Limb (tissue), 2 donors: ENCODE results near the gene UAP1L1.
A peak's percentile ranks its signal among the peaks of the same experiment; 100 is the strongest.
"Not testable (repeated sequence)": the region's sequence is repeated elsewhere in the genome, so short reads cannot be mapped to it uniquely, and the experiment has no call there.

Experiments
- DNase-seq, 2 donors: peaks; one replicate each; pipeline ENCODE4 v3.0.0-alpha.2; 2016; ENCODE audit errors: extremely low spot score in 2 of 2

UAP1L1 gene, protein sequence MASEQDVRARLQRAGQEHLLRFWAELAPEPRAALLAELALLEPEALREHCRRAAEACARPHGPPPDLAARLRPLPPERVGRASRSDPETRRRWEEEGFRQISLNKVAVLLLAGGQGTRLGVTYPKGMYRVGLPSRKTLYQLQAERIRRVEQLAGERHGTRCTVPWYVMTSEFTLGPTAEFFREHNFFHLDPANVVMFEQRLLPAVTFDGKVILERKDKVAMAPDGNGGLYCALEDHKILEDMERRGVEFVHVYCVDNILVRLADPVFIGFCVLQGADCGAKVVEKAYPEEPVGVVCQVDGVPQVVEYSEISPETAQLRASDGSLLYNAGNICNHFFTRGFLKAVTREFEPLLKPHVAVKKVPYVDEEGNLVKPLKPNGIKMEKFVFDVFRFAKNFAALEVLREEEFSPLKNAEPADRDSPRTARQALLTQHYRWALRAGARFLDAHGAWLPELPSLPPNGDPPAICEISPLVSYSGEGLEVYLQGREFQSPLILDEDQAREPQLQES

DNA sequence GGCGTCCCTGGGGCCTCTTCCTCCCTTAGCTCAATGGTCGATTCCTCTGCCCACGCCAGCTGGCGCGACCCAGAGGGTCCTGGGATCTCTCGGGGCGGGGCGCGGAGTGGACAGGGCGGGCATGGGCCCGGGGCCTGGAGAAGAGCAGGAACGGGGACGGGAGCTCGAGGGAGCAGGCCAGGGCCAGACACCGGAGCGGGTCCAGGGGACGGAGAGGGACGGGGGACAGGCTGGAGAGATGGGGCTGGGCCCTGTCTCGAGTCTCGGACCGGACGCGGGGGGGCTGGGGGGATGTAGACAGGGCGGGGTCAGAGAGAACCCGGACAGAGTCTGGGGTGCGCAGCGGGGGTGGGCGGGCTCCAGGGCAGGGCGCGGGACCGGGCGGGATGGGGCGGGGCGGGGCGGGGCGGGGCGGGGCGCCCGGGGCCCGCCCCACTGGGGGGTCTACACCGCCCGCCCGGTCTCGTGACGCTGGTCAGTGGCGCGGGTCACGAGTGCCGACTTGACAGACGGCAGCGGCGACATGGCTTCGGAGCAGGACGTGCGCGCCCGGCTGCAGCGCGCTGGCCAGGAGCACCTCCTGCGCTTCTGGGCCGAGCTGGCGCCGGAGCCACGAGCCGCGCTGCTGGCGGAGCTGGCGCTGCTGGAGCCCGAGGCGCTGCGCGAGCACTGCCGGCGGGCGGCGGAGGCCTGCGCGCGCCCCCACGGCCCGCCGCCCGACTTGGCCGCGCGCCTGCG, at the start of gene UAP1L1:
Gene UAP1L1, plus strand, starts transcription at position 508 of the 738 bp plus-strand sequence. Its CDS starts 16 bp downstream, at position 524.
- DNase-seq = peak in 1 of 2 donors; percentile 50

DNA sequence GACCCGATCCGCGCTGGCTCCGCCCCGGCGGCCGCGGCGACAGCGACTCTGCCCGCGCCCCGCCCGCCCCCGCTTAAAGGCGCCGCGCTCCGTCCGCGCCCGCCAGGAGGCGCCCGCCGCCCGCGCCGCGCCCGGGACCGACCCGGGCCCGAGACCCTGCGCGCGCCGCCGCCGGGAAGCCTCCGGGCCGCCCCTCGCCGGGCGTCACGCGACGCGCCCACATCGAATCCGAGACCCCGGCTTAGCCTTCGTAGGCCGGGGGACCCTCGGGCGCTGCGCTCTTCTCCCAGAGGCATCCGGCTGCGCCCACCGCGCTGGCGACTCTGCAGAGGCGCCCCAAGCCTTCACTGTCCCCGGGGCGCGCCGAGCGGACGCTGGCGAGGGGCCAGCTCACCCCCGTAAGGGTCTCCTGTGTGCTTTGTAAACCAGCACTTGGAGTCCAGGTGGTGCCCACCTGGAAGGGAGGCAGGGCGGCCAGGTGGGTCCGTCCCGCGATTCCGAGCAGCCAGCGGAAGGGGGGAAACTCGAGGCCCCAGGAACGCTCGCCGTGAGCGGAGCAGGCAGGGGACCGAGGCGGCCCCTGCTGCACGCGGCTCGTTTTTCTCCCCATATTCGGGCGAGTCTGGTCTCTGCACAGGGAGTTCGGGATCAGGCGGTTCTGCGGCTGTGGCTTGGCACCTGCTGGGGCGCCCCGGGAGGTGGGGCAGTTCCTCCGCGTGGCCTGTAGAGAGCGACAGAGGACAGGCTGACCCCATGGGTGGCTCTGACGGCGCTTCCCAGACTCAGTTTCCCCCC, 48.9 kb upstream of the UAP1L1 start:
- DNase-seq = peak in 1 of 2 donors; percentile 79

DNA sequence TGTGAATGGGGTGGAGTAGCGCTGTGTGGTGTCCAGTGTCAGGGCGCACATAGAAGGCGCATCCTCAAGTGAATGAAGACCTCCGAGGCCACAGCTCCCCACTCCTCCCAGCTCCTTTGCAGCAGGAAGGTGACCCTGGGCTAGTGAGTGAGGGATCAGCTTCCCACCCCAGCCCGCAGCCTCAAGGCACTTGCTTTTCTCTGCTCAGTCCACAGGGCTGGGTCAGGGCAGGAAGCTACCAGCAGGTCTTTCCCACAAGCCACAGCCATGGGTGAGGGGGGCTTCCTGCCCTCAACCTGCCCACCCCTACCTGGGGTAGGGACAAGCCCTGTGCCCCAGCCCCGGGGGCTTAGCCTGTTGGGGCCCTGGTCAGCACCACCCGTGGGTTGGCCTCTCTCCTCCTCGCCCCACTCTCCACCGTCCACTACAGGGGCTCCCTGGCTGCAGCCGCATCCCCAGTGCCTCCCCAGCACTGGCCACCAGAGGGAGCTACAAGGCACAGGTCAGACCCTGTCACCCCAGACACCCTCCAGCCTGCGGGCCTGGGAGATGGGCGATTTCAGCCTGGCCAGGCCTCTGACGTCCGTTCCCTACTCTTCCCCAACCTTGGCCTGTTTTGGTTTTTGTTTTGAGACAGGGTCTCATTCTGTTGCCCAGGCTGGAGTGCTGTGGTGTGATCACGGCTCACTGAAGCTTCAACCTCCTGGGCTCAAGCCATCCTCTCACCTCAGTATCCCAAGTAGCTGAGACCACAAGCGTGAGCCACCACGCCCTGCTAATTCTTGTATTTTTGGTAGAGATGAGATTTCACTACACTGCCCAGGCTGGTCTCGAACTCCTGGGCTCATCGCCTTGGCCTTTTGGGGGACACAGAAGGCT, 48.0 kb upstream of the UAP1L1 start:
- peak in 1 of 2 donors; percentile 83 for DNase-seq

GRCh38 chr9:137030006-137030405, 47.3 kb upstream of the UAP1L1 start:
- DNase-seq = no peak

DNA sequence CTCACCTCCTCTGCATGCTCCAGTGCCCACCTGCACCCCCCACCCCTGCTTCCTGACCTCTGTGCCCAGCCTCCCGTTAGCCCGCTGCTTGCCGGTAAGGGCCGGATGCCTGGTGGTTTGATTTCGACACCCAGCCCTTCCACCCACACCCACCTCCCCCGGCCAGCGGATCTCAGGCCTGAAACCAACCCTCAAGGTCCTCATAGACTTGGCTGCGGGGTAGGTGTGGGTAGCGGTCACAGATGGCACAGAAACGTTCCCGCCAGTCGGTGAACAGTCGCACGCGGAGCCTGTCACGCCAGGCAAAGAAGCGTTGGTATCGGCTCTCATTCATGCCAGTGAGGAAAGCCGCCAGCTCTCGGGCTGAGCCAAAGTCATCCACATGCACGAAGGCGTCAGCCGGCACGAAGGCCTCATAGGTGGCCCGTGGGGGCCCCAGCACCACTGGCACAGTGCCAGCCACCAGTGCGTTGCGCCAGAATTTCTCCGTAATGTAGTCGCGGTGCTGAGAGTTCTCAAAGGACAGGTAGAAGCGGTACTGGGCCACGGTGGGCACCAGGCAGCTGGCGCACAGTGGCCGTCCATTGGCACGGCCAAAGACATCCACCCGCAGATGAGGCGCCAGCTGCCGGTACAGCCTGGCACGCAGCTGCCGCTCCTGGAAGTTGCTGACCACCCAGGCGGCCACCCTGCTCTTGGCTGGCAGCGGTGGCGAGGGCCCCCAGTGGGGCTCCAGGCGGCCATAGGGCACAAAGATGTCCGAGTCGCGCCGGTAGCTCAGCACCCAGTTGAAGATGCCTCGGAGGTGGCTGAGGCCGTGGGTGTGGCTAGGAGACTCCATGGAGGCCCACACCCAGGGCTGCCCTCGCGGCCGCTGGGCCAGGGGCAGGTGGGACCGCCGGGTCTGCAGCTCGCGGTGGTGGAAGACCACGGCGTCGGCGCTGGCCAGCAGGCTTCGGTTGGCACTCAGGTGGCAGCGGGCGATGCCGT, 46.5 kb upstream of the UAP1L1 start:
- DNase-seq = no peak

DNA sequence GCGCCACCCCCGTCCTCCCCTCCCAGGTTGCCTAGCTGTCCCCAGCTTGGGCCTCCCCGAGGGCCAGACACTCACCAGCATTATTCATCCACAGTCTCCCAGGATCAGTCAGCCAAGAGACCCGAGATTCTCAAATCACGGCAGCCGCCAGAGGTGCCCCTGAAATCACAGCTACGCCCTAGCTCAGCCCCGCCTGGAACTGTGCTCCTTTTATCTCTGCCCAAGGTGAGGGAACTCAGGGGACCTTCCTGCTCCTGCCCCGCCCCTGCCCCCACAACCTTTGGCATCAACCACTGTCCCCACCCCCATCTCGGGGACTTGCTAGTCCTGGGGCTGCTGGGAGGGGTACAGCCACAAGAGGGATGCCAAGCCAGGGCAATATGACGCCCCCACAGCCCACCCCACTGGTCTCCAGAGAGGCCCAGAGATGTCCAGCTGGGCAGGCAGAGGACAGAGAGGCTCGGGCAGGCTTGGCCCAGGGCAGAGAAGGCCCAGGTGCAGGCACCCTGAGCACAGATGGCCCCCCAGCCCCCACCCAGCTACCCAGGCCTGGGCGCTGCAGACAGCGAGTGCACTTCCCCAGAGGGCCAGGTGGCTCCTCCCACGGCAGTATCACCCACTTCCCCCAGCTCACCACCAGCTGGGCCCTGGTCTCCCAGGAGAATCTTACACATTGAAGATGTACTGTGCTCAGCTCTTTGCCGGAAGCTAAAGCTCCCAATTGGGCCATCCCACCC, 45.2 kb upstream of the UAP1L1 start, which contains the start of gene FUT7:
Gene FUT7, minus strand, starts transcription at position 185 of the 737 bp plus-strand sequence. Its CDS starts 97 bp downstream, at position 88.
- no peak for DNase-seq

GRCh38 chr9:137032858-137033257, 44.5 kb upstream of the UAP1L1 start:
- DNase-seq = no peak

DNA sequence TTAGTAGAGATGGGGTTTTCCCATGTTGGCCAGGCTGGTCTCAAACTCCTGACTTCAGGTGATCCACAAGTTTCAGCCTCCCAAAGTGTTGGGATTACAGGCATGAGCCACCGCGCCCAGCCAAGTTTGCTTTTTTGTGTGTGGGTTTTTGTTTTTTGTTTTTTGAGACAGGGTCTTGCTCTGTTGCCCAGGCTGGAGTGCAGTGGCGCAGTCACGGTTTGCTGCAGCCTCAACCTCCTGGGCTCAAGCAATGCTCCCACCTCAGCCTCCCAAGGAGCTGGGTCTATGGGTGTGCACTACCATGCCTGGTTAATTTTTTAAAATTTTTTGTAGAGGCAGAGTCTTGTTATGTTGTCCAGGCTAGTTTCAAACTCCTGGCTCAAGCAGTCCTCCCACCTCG, 43.8 kb upstream of the UAP1L1 start:
- not testable (repeated sequence) for DNase-seq

DNA sequence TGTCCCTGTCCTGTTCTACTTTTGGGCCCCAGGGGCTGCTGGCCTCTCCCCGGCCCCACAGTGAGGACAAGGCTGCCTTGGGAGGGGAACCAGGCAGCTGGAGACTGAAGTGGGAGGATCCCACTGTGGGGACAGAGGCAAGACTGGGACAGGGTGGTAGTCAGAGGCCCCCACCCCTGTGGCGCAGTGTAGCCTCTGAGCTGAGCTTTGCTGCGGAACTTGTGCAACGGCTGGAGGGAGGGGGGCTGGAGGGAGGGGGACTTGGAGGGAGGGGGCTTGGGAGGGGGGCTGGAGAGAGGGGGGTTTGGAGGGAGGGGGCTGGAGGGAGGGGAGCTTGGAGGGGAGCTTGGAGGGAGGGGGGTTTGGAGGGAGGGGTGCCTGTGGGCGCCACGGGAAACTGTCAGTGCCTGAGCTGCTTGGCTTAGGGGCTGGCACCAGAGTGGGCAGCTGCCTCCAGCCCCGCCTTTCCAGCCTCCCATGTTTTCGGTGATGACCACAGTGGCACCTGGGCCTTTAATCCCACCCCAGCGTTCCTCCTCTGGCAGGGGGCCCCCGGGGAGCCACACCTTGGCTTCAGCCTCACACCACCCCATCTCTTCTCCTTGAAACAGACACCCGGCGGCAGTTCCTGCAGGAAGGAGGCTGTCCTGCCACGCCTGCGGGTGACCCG, 43.1 kb upstream of the UAP1L1 start:
- no peak for DNase-seq

DNA sequence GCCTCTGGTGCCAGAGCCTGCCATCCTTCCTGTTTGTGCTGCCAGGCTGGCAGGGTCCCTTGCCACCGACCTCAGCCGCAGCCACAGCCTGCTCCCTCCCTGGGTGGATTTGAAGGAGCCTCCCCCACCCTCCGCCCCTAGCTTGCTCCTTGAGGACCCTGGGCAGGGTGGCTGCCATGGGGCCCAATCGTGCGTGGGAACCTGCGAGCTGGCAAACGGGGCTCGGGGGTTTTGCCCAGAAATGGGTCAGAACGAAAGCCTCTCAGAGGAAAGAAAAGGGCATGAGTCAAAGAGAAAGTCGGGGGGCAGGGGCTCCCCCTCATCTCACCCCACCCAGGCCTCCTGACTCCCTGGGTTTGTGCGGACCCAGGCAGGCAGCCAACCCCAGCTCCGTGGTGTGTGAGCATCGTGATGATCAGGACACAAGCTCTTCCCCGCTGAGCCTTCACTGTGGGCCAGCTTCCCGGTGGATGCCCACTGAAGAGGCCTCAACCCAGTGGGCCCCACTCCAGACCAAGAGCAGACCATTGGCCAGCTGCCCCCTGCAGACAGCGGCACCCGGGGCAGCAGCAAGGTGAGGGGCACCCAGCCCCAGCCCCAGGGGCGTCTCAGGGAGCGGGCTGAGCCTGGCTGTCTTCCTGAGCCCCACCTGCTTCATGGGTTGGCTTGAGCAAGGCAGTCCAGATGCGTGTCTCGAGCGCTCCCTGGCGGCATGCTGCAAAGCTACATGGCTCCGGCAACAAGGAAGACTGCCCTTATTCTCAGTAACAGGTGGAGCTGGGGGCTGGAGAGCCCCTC, 42.4 kb upstream of the UAP1L1 start:
- DNase-seq = peak; percentile 80 to 89

- DNase-seq = no peak
These were observed 41.8 kb upstream of the UAP1L1 start for GRCh38 chr9:137035507-137035834.

DNA sequence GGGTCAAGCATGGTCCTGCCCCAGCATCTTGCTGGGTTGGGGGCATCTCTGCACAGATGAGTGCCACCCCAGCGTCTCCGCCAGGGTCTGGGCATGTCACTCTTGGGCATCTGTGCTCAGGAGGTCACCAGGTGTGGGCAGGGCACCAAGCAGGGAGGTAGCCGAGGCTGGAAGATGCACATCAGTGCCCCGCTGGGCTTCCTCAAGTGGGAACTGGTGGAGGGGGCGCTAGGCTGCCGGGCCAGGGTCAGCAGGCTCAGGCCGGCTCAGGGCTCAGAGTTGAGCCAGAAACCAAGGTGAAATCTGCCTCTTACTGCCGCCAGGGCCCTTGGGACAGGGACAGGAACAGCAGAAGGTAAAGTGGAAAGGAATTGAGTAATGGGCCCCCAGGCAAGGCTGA, 41.4 kb upstream of the UAP1L1 start:
- no peak for DNase-seq

- no peak for DNase-seq
These were observed 40.3 kb upstream of the UAP1L1 start for GRCh38 chr9:137037035-137037434.

DNA sequence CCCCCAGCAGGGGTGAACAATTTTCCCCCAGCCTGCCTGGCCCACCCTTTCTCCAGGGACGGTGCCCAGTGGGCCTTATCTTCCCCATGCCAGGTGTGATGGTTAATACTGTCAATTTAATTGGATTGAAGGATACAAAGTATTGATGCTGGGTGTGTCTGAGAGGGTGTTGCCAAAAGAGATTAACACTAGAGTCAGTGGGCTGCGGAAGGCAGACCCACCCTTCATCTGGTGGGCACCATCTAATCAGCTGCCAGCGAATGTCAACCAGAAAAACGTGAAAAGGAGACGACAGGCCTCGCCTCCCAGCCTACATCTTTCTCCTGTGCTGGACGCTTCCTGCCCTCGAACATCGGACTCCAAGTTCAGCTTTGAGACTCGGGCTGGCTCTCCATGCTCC, 39.8 kb upstream of the UAP1L1 start:
- DNase-seq = no peak

- no peak for DNase-seq
These were observed 38.4 kb upstream of the UAP1L1 start for GRCh38 chr9:137038916-137039315.

- no peak for DNase-seq
These were observed 37.5 kb upstream of the UAP1L1 start for GRCh38 chr9:137039611-137040366.

GRCh38 chr9:137040568-137040967, 36.7 kb upstream of the UAP1L1 start:
- DNase-seq = no peak
